ENCODE results near the gene MSI2.

MSI2 gene

GRCh38 chr17:57685499-57686132 lies 429.3 kb downstream of the MSI2 start:
- no peak for DNase-seq (ENCODE audit: low spot score)

GRCh38 chr17:57687642-57688041 lies 431.3 kb downstream of the MSI2 start:
- no peak for DNase-seq (ENCODE audit: low spot score)

DNA sequence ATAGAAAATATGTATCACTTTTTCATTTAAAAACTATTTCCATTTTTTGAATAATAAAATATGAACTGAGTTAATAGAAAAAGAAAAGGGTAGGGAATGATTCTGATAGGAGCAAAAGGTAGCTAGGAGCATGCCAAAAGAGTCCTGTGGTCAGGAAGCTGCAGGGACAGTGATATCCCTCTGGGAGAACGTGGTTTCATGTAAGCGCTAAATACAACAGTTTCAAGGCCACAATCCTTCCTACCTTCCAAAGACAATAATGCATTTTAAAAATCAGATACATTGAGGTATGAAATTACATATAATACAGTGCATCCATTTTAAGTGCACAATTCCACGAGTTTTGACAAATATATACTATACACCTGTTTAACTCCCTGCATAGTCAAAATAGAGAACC lies 432.9 kb downstream of the MSI2 start:
- no peak for DNase-seq (ENCODE audit: low spot score)

DNA sequence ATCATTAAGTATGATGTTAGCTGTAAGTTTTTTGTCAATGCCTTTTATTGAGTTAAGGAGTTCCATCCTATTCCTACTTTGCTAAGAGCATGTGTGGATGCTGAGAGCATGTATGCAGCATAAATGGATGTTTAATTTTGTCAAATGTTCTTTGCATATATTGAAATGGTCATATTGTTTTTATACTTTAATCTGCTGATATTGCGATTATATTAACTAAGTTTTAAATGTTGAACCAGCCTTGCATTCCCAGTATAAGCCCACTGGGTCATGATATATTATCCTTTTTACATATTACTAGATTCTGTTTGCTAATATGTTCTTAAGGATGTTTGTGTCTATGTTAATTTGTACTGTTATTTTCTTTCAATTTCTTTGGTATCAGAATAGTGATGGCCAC lies 435.6 kb downstream of the MSI2 start:
- DNase-seq (ENCODE audit: low spot score), result no peak

- DNase-seq (ENCODE audit: low spot score), result no peak
Measured at GRCh38 chr17:57692770-57693169, 436.4 kb downstream of the MSI2 start.

- no peak for DNase-seq (ENCODE audit: low spot score)
Measured at GRCh38 chr17:57694051-57694450, 437.7 kb downstream of the MSI2 start.

GRCh38 chr17:57696050-57696449 lies 439.7 kb downstream of the MSI2 start:
- no peak for DNase-seq (ENCODE audit: low spot score)

DNA sequence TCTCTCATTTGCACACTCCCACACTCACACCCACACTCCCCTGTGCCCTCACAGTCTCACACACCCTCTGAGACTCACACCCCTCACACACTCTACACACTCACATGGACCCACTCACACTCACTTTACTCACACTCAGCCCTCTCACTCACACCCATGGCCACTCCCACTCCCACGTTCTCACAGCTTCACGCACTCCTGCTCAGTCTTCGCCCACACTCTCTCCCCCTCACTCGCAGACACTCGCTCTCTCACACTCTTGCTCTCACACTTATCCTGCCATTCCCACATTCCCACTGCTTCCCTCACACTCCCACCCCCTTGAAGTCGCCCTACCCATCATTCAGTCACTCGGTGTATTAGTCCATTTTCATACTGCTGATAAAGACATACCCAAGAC lies 440.9 kb downstream of the MSI2 start:
- no peak for DNase-seq (ENCODE audit: low spot score)

DNA sequence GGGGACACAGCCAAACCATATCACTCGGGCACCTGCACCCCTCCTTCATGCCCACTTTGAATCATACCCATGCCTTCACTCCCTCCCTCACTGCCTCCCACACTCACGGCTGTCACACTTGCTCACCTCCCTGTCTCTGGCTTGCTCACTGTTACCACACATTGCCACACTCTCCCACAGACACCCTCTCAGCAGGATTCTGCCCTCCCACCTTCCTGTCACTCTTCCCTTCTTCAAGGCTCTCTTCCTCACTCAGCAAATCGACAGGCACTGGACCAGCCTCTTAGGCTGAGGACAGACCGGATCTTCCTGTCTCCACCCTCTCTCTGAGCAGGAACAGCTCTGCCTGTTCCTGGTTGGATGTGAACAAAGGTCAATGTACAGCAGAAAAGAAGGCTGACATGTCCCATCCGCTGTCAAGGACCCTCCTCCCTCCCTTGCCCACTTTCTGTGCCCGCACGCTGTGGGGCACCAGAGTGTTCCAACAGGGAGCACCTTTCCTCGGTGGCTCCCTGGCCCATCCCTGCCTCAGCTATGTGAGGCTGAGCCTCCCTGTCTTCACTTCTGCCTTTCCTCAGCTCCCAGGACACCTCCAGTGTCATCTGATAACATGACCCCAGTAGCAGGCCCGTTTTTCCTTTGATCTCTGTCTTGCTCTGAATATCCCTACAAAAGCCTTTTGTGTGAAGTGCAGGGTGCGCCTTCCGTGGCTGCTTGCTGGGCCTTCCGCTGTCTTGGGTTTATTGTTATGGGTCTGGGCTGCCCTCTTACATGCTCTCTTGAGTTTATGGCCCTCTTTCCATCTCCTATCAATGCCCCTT lies 441.8 kb downstream of the MSI2 start:
- no peak for DNase-seq (ENCODE audit: low spot score)

- DNase-seq (ENCODE audit: low spot score), result no peak
Measured at GRCh38 chr17:57699751-57700219, 443.5 kb downstream of the MSI2 start.

GRCh38 chr17:57701124-57701523 lies 444.8 kb downstream of the MSI2 start:
- DNase-seq (ENCODE audit: low spot score), result no peak

GRCh38 chr17:57703273-57703672 lies 446.9 kb downstream of the MSI2 start:
- no peak for DNase-seq (ENCODE audit: low spot score)

DNA sequence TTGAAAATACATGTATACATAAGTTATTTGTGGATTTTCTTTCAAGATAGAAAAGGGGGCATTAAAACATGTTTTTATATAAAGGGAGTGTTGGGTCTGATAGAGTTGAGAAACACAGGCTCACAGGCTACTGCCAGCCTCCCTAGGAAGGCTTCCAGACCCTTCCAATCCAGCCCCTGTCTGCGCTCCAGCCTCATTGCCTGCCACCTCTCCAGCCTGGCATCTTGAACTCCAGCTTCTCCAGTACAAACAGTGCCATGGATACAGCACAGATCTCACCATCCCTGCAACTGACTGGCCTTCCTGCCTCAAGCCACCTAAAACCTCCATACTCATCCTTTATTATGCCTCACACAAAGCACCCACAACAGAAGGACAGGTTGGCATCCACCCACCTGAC lies 448.1 kb downstream of the MSI2 start:
- no peak for DNase-seq (ENCODE audit: low spot score)

DNA sequence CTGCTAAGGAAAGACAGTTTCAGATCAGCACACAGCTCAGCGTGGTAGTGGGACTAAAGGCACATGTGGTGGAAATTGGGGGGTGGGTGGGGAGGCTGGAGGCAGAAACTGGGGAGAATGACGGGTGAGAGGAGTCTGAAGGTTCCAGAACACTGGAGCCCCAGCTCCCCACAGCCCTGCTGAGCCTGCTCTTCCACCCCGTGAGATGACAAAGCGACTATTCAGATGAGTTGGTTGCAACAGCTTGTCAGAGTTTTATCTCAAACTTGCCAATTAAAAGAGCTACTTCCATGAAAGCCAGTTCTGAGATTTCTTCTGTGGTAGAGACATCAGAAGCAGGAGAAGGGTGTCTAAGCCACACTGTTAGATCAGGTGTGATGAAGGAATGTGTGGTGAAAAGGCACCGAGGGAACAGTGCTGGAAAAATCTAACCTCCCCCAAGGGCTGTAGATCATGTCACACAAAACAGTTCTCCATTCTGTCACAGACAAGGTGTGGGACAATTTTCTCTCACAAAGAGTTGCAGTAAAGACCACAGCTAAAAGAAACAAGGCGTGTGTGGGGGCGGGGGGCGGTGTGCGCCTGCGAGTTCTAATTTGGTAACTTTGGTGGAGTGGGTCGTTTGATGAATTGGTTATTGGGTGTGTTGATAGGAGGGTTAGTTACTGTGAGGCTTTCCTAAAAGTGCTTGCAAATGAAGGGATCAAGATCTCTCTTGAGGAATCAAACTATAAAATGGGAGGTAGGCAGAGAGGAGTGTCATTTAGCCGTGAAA lies 449.8 kb downstream of the MSI2 start:
- DNase-seq (ENCODE audit: low spot score), result no peak

- no peak for DNase-seq (ENCODE audit: low spot score)
Measured at GRCh38 chr17:57706761-57707160, 450.4 kb downstream of the MSI2 start.

- DNase-seq (ENCODE audit: low spot score), result no peak
Measured at GRCh38 chr17:57707892-57708291, 451.6 kb downstream of the MSI2 start.

- DNase-seq (ENCODE audit: low spot score), result no peak
Measured at GRCh38 chr17:57708410-57708809, 452.1 kb downstream of the MSI2 start.

GRCh38 chr17:57713140-57713539 lies 456.8 kb downstream of the MSI2 start:
- DNase-seq (ENCODE audit: low spot score), result no peak

DNA sequence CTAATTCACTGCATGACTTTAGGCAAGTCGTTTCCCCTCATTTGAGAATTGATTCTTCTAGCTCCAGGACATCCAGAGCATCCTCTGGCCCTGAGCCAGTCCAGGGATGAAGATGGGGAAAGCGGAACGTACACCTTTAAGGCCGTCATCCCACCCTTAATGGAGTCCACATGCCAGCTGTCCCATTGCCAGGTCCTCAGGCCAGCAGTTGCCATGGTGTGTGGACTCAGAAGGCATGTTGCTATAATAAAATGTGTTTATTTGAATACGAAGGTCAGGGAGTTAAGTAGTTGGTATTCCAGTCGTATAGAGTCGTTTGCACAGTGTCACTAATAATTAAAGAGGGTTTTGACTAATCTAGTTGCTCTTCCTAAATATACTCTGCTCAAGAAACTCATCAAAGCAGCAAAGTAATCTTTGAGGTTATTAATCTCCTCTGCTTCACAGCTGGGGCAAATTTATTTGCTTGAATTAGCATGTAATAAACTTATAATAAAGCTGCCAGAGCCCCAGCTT lies 458.4 kb downstream of the MSI2 start:
- DNase-seq (ENCODE audit: low spot score), result no peak

- no peak for DNase-seq (ENCODE audit: low spot score)
Measured at GRCh38 chr17:57715981-57716380, 459.7 kb downstream of the MSI2 start.

DNA sequence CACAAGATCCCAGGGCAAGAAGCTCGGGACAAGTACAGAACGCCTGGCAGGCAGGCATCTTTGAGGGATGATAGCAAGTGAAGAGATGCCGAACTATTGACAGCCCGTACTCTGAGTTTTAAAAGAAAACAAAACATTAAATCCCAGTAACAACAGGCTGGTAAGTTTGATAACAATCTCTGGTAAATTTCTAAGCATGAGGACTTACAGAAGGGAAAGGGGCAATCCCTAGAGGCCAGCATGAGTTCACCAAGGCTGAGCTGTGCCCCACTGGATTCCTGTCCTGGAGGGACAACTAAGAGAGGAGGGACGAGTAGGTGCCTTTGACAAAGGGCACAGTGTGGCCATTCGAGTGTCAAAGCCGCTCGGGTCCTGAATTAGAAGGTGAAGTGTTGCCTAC lies 462.6 kb downstream of the MSI2 start:
- no peak for DNase-seq (ENCODE audit: low spot score)

- no peak for DNase-seq (ENCODE audit: low spot score)
Measured at GRCh38 chr17:57720386-57721035, 464.2 kb downstream of the MSI2 start.

Measured in hematopoietic multipotent progenitor cell treated with erythropoietin and hydrocortisone succinate and interleukin-3 and kit ligand, for 17 days (in vitro differentiated cells).